ENCODE data around the gene MFSD6L.
"Not testable (repeated sequence)": the region's sequence is repeated elsewhere in the genome, so short reads cannot be mapped to it uniquely, and the experiment has no call there.

The MFSD6L gene

GRCh38 chr17:8826808-8827435 is 27.8 kb upstream of the MFSD6L start:
- DNase-seq, result no peak

- DNase-seq, result no peak
Measured at GRCh38 chr17:8825802-8826201, 26.6 kb upstream of the MFSD6L start.

- no peak for DNase-seq
Measured at GRCh38 chr17:8823279-8823678, 24.1 kb upstream of the MFSD6L start.

- DNase-seq, result no peak
Measured at GRCh38 chr17:8822401-8823035, 23.4 kb upstream of the MFSD6L start.

GRCh38 chr17:8821446-8822105 is 22.4 kb upstream of the MFSD6L start:
- DNase-seq, result no peak

- DNase-seq, result no peak
Measured at GRCh38 chr17:8820311-8821010, 21.3 kb upstream of the MFSD6L start.

GRCh38 chr17:8818654-8819330 is 19.6 kb upstream of the MFSD6L start:
- no peak for DNase-seq

GRCh38 chr17:8818047-8818446 is 18.9 kb upstream of the MFSD6L start:
- no peak for DNase-seq

- peak in 10 of 58 donors; percentile 3 to 61 (median 12) for DNase-seq
Measured at GRCh38 chr17:8806926-8807550, 7.9 kb upstream of the MFSD6L start.

GRCh38 chr17:8806253-8806925 is 7.2 kb upstream of the MFSD6L start:
- DNase-seq, result peak in 2 of 58 donors; percentile 9 to 13

- not testable (repeated sequence) for DNase-seq
Measured at GRCh38 chr17:8805396-8805795, 6.2 kb upstream of the MFSD6L start.

- no peak for DNase-seq
Measured at GRCh38 chr17:8803531-8804420, 4.6 kb upstream of the MFSD6L start.

- no peak for DNase-seq
Measured at GRCh38 chr17:8801135-8801840, 2.1 kb upstream of the MFSD6L start.

- DNase-seq, result no peak
Measured at GRCh38 chr17:8800656-8801055, 1.5 kb upstream of the MFSD6L start.

- DNase-seq, result no peak
Measured at GRCh38 chr17:8799570-8800212, 526 bp upstream of the MFSD6L start.

GRCh38 chr17:8798176-8798845 is 854 bp downstream of the MFSD6L start:
- DNase-seq, result no peak

- DNase-seq, result no peak
Measured at GRCh38 chr17:8797621-8798175, 1.5 kb downstream of the MFSD6L start.
